SKM-1 (cell line): ENCODE measurements around the gene FRK.
"Not testable (repeated sequence)": the region's sequence is repeated elsewhere in the genome, so short reads cannot be mapped to it uniquely, and the experiment has no call there.

ENCODE experiments used
- DNase-seq: peaks from one replicate; lab custom pipeline; 2025; ENCODE audit not compliant: unreplicated experiment; lab: John Stamatoyannopoulos, UW

The FRK gene

GRCh38 chr6:115891750-115892149 is 168.9 kb downstream of the FRK start:
- no peak for DNase-seq

- no peak for DNase-seq
Observed at GRCh38 chr6:115891111-115891669, 169.5 kb downstream of the FRK start.

DNA sequence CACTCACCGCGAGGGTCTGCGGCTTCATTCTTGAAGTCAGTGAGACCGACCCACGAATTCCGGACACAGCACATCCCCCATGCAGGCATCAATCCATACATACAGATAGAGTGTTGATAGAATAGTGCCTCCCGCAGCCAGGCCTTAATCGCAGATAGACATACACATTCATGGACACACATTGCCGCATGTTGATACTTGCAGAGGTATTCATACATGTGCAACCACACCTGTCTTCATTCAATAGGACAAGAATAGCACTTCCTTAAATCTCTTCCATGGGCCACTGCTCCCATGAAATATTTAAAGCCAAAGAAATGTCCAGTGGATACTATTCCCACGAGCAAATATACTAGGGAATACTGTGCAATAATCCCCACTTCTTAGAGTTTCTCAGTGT is 170.5 kb downstream of the FRK start:
- no peak for DNase-seq

GRCh38 chr6:115888687-115889470 is 171.8 kb downstream of the FRK start:
- not testable (repeated sequence) for DNase-seq

DNA sequence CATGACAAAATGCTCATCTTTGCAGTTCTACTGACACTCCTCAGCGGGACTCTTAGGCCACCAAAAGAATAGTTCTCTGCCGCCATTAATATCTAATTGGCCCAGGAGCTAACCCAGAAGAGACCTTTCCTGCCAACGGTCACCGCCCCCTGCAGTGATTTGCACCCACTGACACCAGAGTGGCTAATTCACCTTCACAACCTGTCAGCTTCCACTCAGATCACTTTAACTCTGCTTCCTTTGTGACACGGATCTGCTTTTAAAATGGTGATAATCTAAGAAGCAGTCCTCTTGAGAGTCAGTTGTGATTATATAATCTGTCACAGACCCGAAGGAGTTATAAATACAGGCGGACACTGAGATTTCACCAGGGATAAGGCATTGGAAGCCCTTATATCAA is 172.8 kb downstream of the FRK start:
- DNase-seq: no peak

DNA sequence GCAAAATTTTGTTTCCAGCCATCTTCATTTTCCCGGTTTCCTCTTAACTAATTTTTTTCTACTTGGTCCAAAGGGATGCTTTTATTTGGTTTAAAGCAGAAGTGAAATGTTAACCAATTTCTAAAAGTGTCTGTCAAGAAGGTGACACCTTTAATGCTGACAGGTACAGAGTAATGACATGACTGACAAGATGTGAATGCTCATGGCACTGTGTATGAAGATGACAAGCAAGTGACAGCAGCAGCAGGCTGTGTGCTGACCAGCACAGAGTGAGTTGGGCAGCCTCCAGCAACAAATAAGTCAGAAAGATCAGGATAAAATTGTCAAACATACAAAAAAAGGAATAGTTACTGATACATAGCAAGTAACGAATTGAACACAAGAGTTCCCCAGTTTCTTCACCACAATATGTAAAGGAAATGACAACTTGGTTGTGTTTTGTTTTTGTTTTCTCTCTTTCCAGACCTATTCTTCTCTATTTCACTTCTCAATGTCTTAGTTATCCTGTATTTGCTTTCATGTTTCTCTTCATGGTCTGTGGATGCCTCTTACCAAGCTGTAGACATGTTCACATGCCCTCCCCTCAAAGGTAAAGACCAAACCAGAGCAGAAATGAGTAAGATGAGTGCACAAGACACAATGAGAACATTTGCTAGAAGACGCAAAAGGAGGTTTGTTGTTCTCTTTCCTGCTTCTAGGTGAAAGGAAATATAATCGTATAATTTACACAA is 174.9 kb downstream of the FRK start:
- no peak for DNase-seq

- DNase-seq: no peak
Observed at GRCh38 chr6:115882771-115883170, 177.9 kb downstream of the FRK start.

- no peak for DNase-seq
Observed at GRCh38 chr6:115882174-115882573, 178.5 kb downstream of the FRK start.
